CD4-positive, alpha-beta memory T cell (primary cell): ENCODE measurements around the gene KIF26B. TPM values are rescaled to one million over a fixed set of nuclear protein-coding genes. Genes with fewer than 3 reads are reported as not detected.

Experiments
- CTCF ChIA-PET: fragments of 350-600 bp; sonication (Branson Sonifier 250); formaldehyde crosslinking; loops from one replicate; lab custom pipeline; 2021; ENCODE audit warnings: inconsistent platforms; ENCODE audit not compliant: partially characterized antibody; lab: Charles Lee
- POLR2A ChIA-PET: fragments of 350-600 bp; sonication (Branson Sonifier 250); formaldehyde crosslinking; loops from one replicate; lab custom pipeline; 2021; ENCODE audit not compliant: partially characterized antibody; lab: Charles Lee
- DNase-seq, 5 donors: peaks; one replicate each; pipeline versions ENCODE4 v3.0.0 to v3.0.0-alpha.2; 2020 to 2022; ENCODE audit warnings: mixed read lengths in 1 of 5
- H3K27ac ChIP-seq: one replicate; pipeline ENCODE4 v1.7.0; 2013; ENCODE audit warnings: low read depth, low read length
- H3K27me3 ChIP-seq: 2 replicates; pipeline ENCODE4 v1.7.0; 2013; ENCODE audit warnings: mild to moderate bottlenecking, low read length, moderate library complexity; ENCODE audit not compliant: insufficient read depth
- H3K36me3 ChIP-seq: 2 replicates; pipeline ENCODE4 v1.7.0; 2013; ENCODE audit warnings: mild to moderate bottlenecking, low read length, moderate library complexity; ENCODE audit not compliant: insufficient read depth
- H3K4me1 ChIP-seq: 2 replicates; pipeline ENCODE4 v1.7.0; 2013; ENCODE audit warnings: mild to moderate bottlenecking, low read length, moderate library complexity; ENCODE audit not compliant: insufficient read depth
- H3K4me3 ChIP-seq, 2 donors: one replicate each; pipeline ENCODE4 v1.7.0; 2013; ENCODE audit warnings: low read length in 2 of 2, mild to moderate bottlenecking in 1 of 2
- H3K9me3 ChIP-seq, 2 donors: one replicate each; pipeline ENCODE4 v1.7.0; 2013; ENCODE audit warnings: low read length in 2 of 2, control low read depth in 1 of 2; ENCODE audit not compliant: control insufficient read depth in 1 of 2
- H3K27ac Mint-ChIP-seq, 7 donors: one replicate each; pipeline ENCODE4 v1.8.0; 2020 to 2021; ENCODE audit warnings: mixed read lengths in 7 of 7, mild to moderate bottlenecking in 6 of 7, inconsistent platforms in 3 of 7, moderate library complexity in 3 of 7
- H3K27me3 Mint-ChIP-seq, 2 donors: one replicate each; pipeline ENCODE4 v1.8.0; 2020 to 2021; ENCODE audit warnings: mixed read lengths in 2 of 2
- H3K36me3 Mint-ChIP-seq, 2 donors: one replicate each; pipeline ENCODE4 v1.8.0; 2020 to 2021; ENCODE audit warnings: mixed read lengths in 2 of 2, inconsistent platforms in 1 of 2, mild to moderate bottlenecking in 1 of 2
- H3K4me1 Mint-ChIP-seq, 4 donors: one replicate each; pipeline ENCODE4 v1.8.0; 2020 to 2021; ENCODE audit warnings: mixed read lengths in 4 of 4, mild to moderate bottlenecking in 1 of 4
- H3K4me3 Mint-ChIP-seq, 8 donors: one replicate each; pipeline ENCODE4 v1.8.0; 2020 to 2021; ENCODE audit warnings: mixed read lengths in 8 of 8, mild to moderate bottlenecking in 7 of 8, moderate library complexity in 6 of 8, inconsistent platforms in 3 of 8
- H3K9me3 Mint-ChIP-seq, 8 donors: one replicate each; pipeline ENCODE4 v1.8.0; 2020 to 2021; ENCODE audit warnings: mixed read lengths in 8 of 8, mild to moderate bottlenecking in 5 of 8, inconsistent platforms in 3 of 8, moderate library complexity in 1 of 8
- intact Hi-C: fragments of 100-400 bp; cut with micrococcal nuclease; formaldehyde crosslinking; loops from one replicate; pipeline ENCODE4 v1.15.1; 2023
- polyA plus RNA-seq, 2 donors: library from polyadenylated mRNA; unstranded; fragments of 300-500 nt; fragmentation: Illumina TruSeq; gene quantifications; one replicate each; pipeline ENCODE4 v1.2.3, GENCODE V29; 2021
- total RNA-seq, 2 experiments: library from RNA; stranded (reverse); gene quantifications; one replicate each; pipeline ENCODE4 v1.2.3, GENCODE V29; 2021

The KIF26B gene
- total and polyA plus RNA-seq, 4 experiments from 2014 or later = 0.10 TPM; not detected in 3

GRCh38 chr1:245520611-245521010 is 365.8 kb downstream of the KIF26B start:
- DNase-seq = no peak
- Mint-ChIP-seq H3K9me3 (peaks cover 0 to 11% (median 3%) of the 10 kb centered on the region in 8 donors), H3K4me1 (no peaks in the 10 kb centered on the region), H3K36me3 (no peaks in the 10 kb centered on the region), H3K4me3 (no peak overlapping the region), H3K27ac (no peak overlapping the region), H3K27me3 (peaks cover 4 to 7% of the 10 kb centered on the region in 2 donors)
- POLR2A ChIA-PET = no interaction called here
- CTCF ChIA-PET = no interaction called here
- no peaks in the 10 kb centered on the region for H3K27me3 ChIP-seq
- H3K27ac ChIP-seq = no peak overlapping the region
- intact Hi-C loops = no loop called here
- no peak overlapping the region for H3K4me3 ChIP-seq
- no peaks in the 10 kb centered on the region for H3K4me1 ChIP-seq
- H3K36me3 ChIP-seq = no peaks in the 10 kb centered on the region
- no peaks in the 10 kb centered on the region for H3K9me3 ChIP-seq

DNA sequence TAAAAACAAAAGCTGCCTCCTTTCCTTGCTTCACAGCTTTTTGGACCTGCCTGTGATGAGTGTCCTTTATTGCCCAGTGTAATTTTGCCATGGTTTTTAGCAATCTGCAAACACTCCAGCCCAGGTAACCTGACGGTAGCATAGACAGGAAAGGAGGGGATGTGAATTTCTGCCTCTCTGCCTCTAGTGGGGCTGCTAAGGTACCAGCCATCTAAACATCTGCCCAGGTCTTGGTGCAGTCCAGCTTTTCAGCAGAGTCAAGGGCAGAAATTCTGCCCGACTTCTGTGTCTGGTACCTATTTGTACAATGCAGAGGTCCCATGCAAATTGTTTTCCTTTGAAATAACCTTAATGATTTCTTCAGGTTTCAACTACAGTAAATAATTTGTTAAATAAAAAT is 371.4 kb downstream of the KIF26B start:
- no peaks in the 10 kb centered on the region for H3K36me3 ChIP-seq
- no peaks in the 10 kb centered on the region for H3K36me3 Mint-ChIP-seq
- intact Hi-C loops = no loop called here
- POLR2A ChIA-PET = no interaction called here
- H3K4me3 Mint-ChIP-seq = no peak overlapping the region
- H3K9me3 ChIP-seq = no peaks in the 10 kb centered on the region
- H3K9me3 Mint-ChIP-seq = peaks cover 0 to 7% (median 2%) of the 10 kb centered on the region in 8 donors
- no peaks in the 10 kb centered on the region for H3K4me1 ChIP-seq
- peaks cover 1 to 5% of the 10 kb centered on the region in 2 donors for H3K27me3 Mint-ChIP-seq
- H3K27ac ChIP-seq = no peak overlapping the region
- CTCF ChIA-PET = interaction anchor here (0.9 kb wide), 1 partner anchor 13 kb away, joined by 4 read pairs; no protein-coding TSS in a partner anchor
- H3K27me3 ChIP-seq = no peaks in the 10 kb centered on the region
- H3K27ac Mint-ChIP-seq = no peak overlapping the region
- H3K4me3 ChIP-seq = no peak overlapping the region
- DNase-seq = no peak
- H3K4me1 Mint-ChIP-seq = no peaks in the 10 kb centered on the region

- no peaks in the 10 kb centered on the region for H3K4me1 ChIP-seq
- ChIA-PET POLR2A (no interaction called here), CTCF (no interaction called here)
- H3K36me3 Mint-ChIP-seq = no peaks in the 10 kb centered on the region
- H3K27me3 ChIP-seq = no peaks in the 10 kb centered on the region
- no peaks in the 10 kb centered on the region for H3K36me3 ChIP-seq
- no peak overlapping the region for H3K27ac Mint-ChIP-seq
- H3K4me3 Mint-ChIP-seq = no peak overlapping the region
- H3K27ac ChIP-seq = no peak overlapping the region
- H3K4me1 Mint-ChIP-seq = no peaks in the 10 kb centered on the region
- DNase-seq = no peak
- H3K9me3 Mint-ChIP-seq = peaks cover 0 to 7% (median 2%) of the 10 kb centered on the region in 8 donors
- peaks cover 1 to 7% of the 10 kb centered on the region in 2 donors for H3K27me3 Mint-ChIP-seq
- H3K9me3 ChIP-seq = no peaks in the 10 kb centered on the region
- H3K4me3 ChIP-seq = no peak overlapping the region
- intact Hi-C loops = no loop called here
Measured at GRCh38 chr1:245528258-245528635, 373.5 kb downstream of the KIF26B start.

DNA sequence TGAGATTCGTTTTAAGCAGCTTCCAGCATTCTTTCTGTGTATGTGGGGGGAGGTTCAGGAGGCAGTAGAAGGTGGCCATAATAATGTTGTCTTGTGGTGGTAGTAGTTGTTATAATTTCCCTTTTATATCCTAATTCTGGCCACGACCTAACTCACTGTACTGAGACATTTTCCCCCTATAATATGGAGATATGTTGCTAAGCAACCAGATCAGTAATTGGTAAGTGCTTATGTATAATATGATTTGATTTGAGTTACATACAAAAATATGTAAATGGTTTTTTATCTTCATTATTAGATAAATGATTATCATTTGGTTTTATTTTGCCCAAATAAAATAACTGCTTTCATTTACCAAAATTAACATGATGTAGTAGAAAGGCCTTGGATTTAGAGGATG is 376.2 kb downstream of the KIF26B start:
- Histone ChIP-seq H3K4me1 (no peaks in the 10 kb centered on the region), H3K27me3 (no peaks in the 10 kb centered on the region), H3K36me3 (no peaks in the 10 kb centered on the region), H3K4me3 (no peak overlapping the region), H3K27ac (no peak overlapping the region), H3K9me3 (no peaks in the 10 kb centered on the region)
- Mint-ChIP-seq H3K4me3 (no peak overlapping the region), H3K27ac (no peak overlapping the region), H3K27me3 (peaks cover 3 to 5% of the 10 kb centered on the region in 2 donors), H3K4me1 (no peaks in the 10 kb centered on the region), H3K9me3 (peaks cover 0 to 2% (median 0%) of the 10 kb centered on the region in 8 donors), H3K36me3 (no peaks in the 10 kb centered on the region)
- ChIA-PET POLR2A (no interaction called here), CTCF (no interaction called here)
- no peak for DNase-seq
- intact Hi-C loops = no loop called here

DNA sequence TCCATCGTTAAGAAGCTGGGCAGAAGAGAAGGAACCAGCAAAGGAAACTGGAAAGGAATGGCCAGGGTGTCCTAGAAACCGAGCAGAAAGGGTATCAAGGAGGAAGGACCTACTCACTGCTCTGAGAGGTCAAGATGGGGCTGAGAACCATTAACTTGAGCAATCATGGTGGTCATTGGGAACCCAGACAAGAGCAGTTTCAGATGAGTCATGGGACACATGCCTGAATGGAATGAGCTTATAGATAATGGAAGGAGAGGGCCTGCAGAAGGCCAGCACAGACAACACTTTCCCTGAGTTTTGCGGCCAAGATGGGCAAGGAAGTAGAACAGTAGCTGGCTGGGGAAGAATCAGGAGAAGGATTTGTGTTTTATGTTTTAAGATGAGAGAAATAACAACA is 383.2 kb downstream of the KIF26B start:
- no peaks in the 10 kb centered on the region for H3K27me3 ChIP-seq
- CTCF ChIA-PET = interaction anchor here (1.0 kb wide), 1 partner anchor 12 kb away, joined by 3 read pairs; no protein-coding TSS in a partner anchor
- H3K27ac ChIP-seq = no peak overlapping the region
- no peaks in the 10 kb centered on the region for H3K36me3 ChIP-seq
- H3K4me3 Mint-ChIP-seq = no peak overlapping the region
- H3K9me3 ChIP-seq = no peaks in the 10 kb centered on the region
- intact Hi-C loops = no loop called here
- H3K4me1 ChIP-seq = no peaks in the 10 kb centered on the region
- H3K9me3 Mint-ChIP-seq = peaks cover 0 to 5% (median under 1%) of the 10 kb centered on the region in 8 donors
- POLR2A ChIA-PET = no interaction called here
- no peak overlapping the region for H3K27ac Mint-ChIP-seq
- no peak overlapping the region for H3K4me3 ChIP-seq
- no peaks in the 10 kb centered on the region for H3K4me1 Mint-ChIP-seq
- H3K27me3 Mint-ChIP-seq = peaks cover 1 to 2% of the 10 kb centered on the region in 2 donors
- DNase-seq = no peak
- no peaks in the 10 kb centered on the region for H3K36me3 Mint-ChIP-seq

- H3K36me3 Mint-ChIP-seq = no peaks in the 10 kb centered on the region
- ChIA-PET CTCF (interaction anchor here (0.7 to 1.0 kb wide), 2 partner anchors 11 to 12 kb away, joined by 3 to 4 read pairs; no protein-coding TSS in a partner anchor), POLR2A (no interaction called here)
- no peaks in the 10 kb centered on the region for H3K27me3 ChIP-seq
- H3K27ac ChIP-seq = no peak overlapping the region
- no peaks in the 10 kb centered on the region for H3K4me1 Mint-ChIP-seq
- no peaks in the 10 kb centered on the region for H3K36me3 ChIP-seq
- no peak for DNase-seq
- H3K4me3 ChIP-seq = no peak overlapping the region
- H3K27me3 Mint-ChIP-seq = peaks cover 1 to 2% of the 10 kb centered on the region in 2 donors
- intact Hi-C loops = no loop called here
- no peaks in the 10 kb centered on the region for H3K9me3 ChIP-seq
- H3K4me3 Mint-ChIP-seq = no peak overlapping the region
- no peaks in the 10 kb centered on the region for H3K4me1 ChIP-seq
- peaks cover 0 to 5% (median under 1%) of the 10 kb centered on the region in 8 donors for H3K9me3 Mint-ChIP-seq
- H3K27ac Mint-ChIP-seq = no peak overlapping the region
Measured at GRCh38 chr1:245538671-245539070, 383.9 kb downstream of the KIF26B start.

GRCh38 chr1:245541369-245541768 is 386.6 kb downstream of the KIF26B start:
- no peaks in the 10 kb centered on the region for H3K27me3 Mint-ChIP-seq
- intact Hi-C loops = no loop called here
- CTCF ChIA-PET = no interaction called here
- Histone ChIP-seq H3K27ac (no peak overlapping the region), H3K27me3 (no peaks in the 10 kb centered on the region), H3K4me3 (no peak overlapping the region), H3K4me1 (no peaks in the 10 kb centered on the region), H3K9me3 (no peaks in the 10 kb centered on the region), H3K36me3 (no peaks in the 10 kb centered on the region)
- H3K27ac Mint-ChIP-seq = no peak overlapping the region
- DNase-seq = no peak
- POLR2A ChIA-PET = no interaction called here
- H3K4me1 Mint-ChIP-seq = no peaks in the 10 kb centered on the region
- no peak overlapping the region for H3K4me3 Mint-ChIP-seq
- H3K36me3 Mint-ChIP-seq = no peaks in the 10 kb centered on the region
- H3K9me3 Mint-ChIP-seq = peaks cover 0 to 5% (median under 1%) of the 10 kb centered on the region in 8 donors
